GM19193 (cell line): ENCODE measurements around the gene LRRC8E.

Source experiments
- POLR2A ChIP-seq: IDR thresholded peaks from 4 replicates; pipeline ENCODE4 v1.6.1; 2011; ENCODE audit not compliant: insufficient read depth, insufficient read length; ENCODE audit errors: extremely low read depth

LRRC8E gene

GRCh38 chr19:7923295-7924191 is 35.2 kb downstream of the LRRC8E start:
- TF ChIP-seq POLR2A: no peak

DNA sequence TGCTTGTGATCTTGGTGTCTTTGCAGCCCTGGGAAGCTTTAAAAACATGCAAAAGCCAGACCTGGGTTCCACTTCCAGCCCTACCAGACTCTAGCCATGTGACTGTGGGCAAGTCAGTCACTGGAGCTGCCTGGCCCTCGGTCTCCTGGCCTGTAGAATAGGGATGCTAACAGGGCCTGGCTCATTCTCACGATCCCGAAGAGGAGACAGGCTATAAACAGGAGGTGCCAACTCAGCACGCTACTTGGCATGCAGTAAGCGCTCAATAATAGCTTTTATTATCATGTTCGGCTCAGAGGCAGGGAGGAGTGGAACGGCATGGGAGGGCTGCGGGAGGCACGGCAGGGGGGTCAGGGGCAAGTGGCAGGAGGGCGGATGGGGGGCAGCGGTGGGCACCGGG is 35.9 kb downstream of the LRRC8E start:
- no peak for TF ChIP-seq POLR2A

DNA sequence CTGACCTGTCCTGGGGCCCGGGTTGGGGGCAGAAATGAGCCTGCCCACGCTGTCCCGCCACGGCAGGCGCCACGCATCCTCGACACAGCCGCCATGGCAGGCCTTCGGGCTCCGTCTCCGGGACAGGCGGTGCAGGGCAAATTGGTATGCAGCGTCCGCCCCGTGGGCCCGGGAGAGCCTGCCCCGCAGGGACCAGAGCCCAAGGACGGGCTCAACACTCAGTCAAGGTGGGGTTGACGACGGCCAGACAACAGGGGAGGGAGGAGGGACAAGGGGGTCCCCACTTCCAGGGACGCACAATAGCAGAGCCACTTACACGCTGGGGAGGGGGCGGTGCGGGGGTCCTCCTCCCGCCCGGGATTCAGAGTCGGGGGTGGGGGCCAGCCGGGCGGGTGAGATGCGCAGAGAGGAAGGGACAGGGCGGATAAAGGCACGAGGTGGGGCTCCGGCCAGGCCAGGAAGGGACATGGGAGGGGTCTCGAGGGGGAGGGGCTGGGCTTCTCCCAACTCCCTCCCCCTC is 36.4 kb downstream of the LRRC8E start:
- TF ChIP-seq POLR2A: no peak

GRCh38 chr19:7925171-7925851 is 37.0 kb downstream of the LRRC8E start:
- no peak for TF ChIP-seq POLR2A

GRCh38 chr19:7926021-7926726 is 37.9 kb downstream of the LRRC8E start, which contains the start of gene CTXN1:
Gene CTXN1 (minus strand): TSS chr19:7926135. CDS start chr19:7925538, 597 bp downstream.
- peak; percentile 12 for TF ChIP-seq POLR2A

DNA sequence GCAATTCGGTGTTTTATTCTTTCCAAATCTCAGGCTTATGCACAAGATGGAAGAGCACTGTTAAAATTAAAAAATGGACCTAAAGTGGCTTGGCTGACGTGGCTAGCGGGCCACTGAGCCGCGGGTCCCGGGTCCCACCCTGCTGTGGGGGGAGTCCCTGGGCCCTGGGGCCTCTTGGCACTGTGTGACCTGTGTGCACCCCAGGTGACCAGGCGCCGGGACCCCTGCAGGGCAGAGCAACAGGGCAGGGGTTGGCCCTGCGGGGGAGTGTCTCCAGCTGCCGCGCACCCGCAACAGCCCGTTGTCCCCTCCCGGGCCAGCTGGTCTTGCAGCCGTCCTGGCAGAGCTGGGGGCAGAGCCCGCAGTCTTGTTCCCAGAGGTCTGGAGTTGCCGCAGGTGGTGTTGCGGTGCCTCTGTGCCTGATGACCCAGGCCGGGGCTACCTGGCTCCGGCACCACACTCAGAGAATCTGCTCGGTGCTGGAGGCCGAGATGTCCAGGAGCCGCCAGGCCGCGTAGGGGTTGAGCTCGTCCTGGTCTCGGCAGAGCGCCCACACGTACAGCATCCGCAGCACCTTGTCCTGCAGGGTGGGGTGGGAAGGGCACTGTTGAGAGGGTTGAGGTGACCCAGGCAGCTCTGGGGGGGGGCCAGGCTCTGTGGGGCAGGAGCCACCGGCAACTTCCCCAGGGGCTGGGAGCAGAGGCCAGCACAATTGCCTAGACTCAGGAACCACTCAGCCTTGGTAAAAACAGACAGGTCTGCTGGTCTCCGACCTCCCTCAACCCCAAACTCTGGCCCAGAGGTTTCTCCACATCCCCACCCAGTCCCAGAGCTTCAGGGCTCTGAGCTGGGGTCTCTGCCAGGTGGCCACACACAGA is 38.7 kb downstream of the LRRC8E start:
- TF ChIP-seq POLR2A: peak; percentile 0

GRCh38 chr19:7927605-7928333 is 39.5 kb downstream of the LRRC8E start:
- peak; percentile 12 for TF ChIP-seq POLR2A

DNA sequence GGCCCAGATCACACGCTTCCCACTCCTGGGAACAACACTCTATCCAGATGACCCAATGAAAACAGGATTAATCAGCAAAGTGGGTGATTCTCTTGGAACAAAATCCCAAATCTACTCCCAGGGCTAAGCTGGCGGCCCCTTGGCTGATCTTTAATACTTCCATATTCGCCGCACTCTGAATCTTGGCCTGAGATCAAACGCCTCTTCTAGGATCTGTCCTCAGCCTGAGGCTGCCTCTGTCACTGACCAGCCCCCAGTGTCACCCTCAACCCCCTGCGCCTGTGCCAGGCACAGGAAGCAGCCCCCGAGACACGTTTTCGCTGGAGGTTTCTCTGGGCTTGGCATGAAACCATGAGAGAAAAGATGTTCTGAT is 40.0 kb downstream of the LRRC8E start:
- no peak for TF ChIP-seq POLR2A

- no peak for TF ChIP-seq POLR2A
Observed at GRCh38 chr19:7928741-7929701, 40.7 kb downstream of the LRRC8E start.

- TF ChIP-seq POLR2A: no peak
Observed at GRCh38 chr19:7930765-7931164, 42.5 kb downstream of the LRRC8E start.

GRCh38 chr19:7931221-7932061 is 43.1 kb downstream of the LRRC8E start:
- no peak for TF ChIP-seq POLR2A
